Loucy (cell line): ENCODE data around the gene HEXD.

ENCODE experiments used
- EZH2phosphoT487 ChIP-seq: fragments of 200-600 bp; IDR thresholded peaks from 2 replicates; pipeline ENCODE4 v1.6.1; 2018; ENCODE audit warnings: antibody characterized with exemption, mild to moderate bottlenecking, moderate library complexity, borderline replicate concordance
- TF ChIP-seq, protein P1 (sequence below): fragments of 200-600 bp; sonication (generic); conservative IDR thresholded peaks from 2 replicates; pipeline ENCODE4 v1.5.1; 2014; ENCODE audit warnings: mild to moderate bottlenecking, antibody characterized with exemption, low read length

DNA sequence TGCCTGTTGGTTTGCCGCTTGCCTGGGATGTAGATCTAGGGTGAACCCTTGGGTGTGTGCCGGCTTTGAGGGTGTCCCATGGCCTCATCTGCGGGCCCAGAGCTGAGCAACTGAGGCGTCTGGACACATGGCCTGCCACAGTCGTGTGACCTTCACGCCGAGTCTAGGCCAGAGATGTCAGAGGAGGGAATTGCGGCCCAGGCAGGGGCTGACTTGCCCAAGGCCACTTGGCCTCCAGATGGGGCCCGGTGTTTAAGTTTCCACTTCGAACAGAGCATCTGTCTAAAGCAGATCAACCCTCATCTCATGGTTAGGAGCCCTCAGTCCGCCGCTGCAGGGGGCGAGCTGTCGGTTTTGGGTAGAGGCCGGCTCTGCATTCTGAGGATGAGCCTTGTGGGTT, 73.4 kb downstream of the HEXD start:
- TF ChIP-seq, protein P1, sequence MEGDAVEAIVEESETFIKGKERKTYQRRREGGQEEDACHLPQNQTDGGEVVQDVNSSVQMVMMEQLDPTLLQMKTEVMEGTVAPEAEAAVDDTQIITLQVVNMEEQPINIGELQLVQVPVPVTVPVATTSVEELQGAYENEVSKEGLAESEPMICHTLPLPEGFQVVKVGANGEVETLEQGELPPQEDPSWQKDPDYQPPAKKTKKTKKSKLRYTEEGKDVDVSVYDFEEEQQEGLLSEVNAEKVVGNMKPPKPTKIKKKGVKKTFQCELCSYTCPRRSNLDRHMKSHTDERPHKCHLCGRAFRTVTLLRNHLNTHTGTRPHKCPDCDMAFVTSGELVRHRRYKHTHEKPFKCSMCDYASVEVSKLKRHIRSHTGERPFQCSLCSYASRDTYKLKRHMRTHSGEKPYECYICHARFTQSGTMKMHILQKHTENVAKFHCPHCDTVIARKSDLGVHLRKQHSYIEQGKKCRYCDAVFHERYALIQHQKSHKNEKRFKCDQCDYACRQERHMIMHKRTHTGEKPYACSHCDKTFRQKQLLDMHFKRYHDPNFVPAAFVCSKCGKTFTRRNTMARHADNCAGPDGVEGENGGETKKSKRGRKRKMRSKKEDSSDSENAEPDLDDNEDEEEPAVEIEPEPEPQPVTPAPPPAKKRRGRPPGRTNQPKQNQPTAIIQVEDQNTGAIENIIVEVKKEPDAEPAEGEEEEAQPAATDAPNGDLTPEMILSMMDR = no peak
- TF ChIP-seq EZH2phosphoT487 = no peak
